ENCODE measurements around the gene ACP4.

Gene ACP4

DNA sequence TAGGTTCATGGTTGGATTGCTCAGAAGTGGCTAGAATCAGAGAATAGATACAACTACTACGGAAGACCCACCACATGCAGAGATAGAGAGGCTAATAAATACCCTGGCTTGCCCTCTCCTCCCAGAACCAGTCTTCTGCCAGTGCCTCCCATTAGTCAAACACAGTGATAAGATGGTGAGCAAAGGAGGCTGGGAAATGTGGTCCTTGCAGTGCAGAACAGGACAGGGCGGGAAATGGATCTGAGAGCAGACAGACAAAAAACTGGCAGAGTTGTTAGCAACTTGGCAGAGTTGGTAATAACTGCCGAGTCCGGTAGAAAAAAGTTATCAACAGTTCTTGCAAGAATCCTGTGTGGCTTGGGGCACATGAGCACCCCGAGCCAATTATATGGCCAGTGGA, 24.7 kb downstream of the ACP4 start:
- DNase-seq: no peak
- Histone ChIP-seq H3K36me3 (no peaks in the 10 kb centered on the region), H3K9me3 (ENCODE audit: severe bottlenecking) (peaks cover 8% of the 10 kb centered on the region), H3K27ac (no peak overlapping the region), H3K27me3 (ENCODE audit: insufficient read depth, low read depth, severe bottlenecking) (peaks cover 4% of the 10 kb centered on the region), H3K4me3 (ENCODE audit: low read depth, low read length) (no peak overlapping the region)
- TF ChIP-seq, protein P1, sequence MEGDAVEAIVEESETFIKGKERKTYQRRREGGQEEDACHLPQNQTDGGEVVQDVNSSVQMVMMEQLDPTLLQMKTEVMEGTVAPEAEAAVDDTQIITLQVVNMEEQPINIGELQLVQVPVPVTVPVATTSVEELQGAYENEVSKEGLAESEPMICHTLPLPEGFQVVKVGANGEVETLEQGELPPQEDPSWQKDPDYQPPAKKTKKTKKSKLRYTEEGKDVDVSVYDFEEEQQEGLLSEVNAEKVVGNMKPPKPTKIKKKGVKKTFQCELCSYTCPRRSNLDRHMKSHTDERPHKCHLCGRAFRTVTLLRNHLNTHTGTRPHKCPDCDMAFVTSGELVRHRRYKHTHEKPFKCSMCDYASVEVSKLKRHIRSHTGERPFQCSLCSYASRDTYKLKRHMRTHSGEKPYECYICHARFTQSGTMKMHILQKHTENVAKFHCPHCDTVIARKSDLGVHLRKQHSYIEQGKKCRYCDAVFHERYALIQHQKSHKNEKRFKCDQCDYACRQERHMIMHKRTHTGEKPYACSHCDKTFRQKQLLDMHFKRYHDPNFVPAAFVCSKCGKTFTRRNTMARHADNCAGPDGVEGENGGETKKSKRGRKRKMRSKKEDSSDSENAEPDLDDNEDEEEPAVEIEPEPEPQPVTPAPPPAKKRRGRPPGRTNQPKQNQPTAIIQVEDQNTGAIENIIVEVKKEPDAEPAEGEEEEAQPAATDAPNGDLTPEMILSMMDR (IDR thresholded peaks at IDR 0.05; ENCODE audit: low read depth, low read length): no peak

DNA sequence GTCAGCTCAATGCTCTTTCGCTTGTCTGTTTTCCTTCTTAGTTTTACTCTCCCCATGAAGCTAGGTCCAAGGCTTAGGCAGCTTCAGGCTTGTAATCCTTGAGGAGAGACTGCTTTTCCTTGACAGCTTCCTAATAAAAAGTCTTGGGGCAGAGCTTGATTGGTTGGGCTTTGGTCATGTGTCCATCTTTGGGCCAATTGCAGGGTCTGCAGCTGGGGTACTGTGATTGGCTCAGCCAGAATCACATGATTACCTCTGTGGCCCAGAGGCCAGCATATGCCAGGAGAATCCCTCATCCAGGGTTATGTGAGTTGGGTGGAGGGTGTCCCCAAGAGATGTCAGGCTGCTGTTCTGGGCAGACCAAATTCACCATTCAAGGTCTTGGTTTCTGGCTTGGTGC, 25.2 kb downstream of the ACP4 start:
- H3K36me3 ChIP-seq: no peaks in the 10 kb centered on the region
- H3K9me3 ChIP-seq (ENCODE audit: severe bottlenecking): peaks cover 8% of the 10 kb centered on the region
- no peak for DNase-seq
- no peak overlapping the region for H3K27ac ChIP-seq
- peaks cover 4% of the 10 kb centered on the region for H3K27me3 ChIP-seq (ENCODE audit: insufficient read depth, low read depth, severe bottlenecking)
- TF ChIP-seq, protein P1 (IDR thresholded peaks at IDR 0.05; ENCODE audit: low read depth, low read length): no peak
- no peak overlapping the region for H3K4me3 ChIP-seq (ENCODE audit: low read depth, low read length)

DNA sequence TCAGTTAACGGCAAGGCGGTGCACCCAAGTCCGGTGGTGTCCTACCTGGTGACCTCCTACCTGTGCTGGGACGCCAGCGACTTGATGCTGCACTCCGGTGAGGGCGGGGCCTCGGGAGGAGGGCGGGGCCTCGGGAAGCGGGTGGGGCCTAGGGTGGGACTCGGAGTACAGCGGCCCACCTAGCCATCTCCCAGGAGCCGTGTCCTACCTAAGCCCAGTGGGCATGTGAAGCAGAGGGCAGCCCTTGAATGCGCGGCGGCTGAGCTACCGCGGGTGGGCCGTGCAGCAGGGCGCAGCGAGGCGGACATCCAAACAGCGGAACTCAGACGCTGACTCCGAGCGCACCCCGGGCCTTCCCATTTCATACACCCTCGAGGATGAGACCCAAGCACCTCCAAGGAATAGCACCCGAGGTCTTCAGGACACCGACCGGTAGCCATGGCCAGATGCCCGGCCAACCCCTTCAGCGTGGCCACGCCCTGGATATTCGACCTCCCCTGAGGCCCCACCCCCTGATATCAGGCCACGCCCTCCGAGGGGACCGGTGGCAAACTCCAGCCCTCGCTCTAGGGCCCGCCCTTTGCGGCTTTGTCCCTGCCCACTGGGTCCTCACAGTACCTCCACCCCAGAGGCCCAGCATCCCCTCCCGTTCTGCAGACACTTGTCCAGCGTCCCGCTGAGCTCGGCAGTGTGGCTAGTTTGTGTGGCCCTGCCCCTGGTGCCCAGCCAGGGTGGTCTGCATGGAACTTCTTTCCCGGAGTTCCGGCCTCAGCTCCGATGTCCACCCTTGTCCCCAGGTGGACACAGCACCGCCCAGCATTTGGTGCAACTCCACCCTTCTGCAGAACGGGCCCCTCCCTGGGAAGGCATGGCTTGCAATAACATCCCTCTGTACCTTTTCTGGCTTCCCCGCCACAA, 28.0 kb downstream of the ACP4 start:
- Histone ChIP-seq H3K27me3 (ENCODE audit: insufficient read depth, low read depth, severe bottlenecking) (no peaks in the 10 kb centered on the region), H3K4me3 (ENCODE audit: low read depth, low read length) (no peak overlapping the region), H3K36me3 (no peaks in the 10 kb centered on the region), H3K9me3 (ENCODE audit: severe bottlenecking) (peaks cover 8% of the 10 kb centered on the region), H3K27ac (no peak overlapping the region)
- no peak for DNase-seq
- TF ChIP-seq, protein P1 (IDR thresholded peaks at IDR 0.05; ENCODE audit: low read depth, low read length): no peak

DNA sequence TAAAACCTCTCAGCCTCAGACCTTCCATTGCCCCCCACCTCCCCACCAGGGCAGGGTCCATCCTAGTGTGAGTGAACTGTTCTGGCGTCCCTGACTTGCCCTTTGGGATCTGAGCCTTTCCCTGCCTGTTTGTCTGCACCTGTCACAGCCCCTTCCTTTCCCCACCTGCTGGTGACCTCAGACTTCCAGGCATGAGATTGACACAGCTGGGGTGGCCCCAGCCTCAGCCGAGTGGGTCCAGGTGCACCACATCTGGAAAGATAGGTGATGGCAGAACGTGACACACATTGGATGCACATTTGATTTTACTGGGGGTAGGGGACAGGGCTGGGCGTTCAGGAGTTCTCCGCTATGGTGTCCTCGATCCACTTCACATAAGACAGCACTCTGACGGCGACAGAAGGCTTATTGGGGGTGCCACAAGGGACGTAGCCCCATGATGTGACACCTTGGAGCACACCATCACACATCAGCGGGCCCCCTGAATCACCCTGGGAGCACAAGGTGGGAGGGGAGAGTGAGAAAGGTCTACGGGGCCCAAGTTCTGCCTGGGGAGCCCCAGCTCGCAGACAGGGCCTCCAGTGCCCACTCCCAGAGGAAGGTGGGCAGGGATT, 28.8 kb downstream of the ACP4 start:
- no peak for DNase-seq
- TF ChIP-seq, protein P1 (IDR thresholded peaks at IDR 0.05; ENCODE audit: low read depth, low read length): no peak
- Histone ChIP-seq H3K9me3 (ENCODE audit: severe bottlenecking) (peaks cover 8% of the 10 kb centered on the region), H3K27ac (no peak overlapping the region), H3K27me3 (ENCODE audit: insufficient read depth, low read depth, severe bottlenecking) (peaks cover under 1% of the 10 kb centered on the region), H3K4me3 (ENCODE audit: low read depth, low read length) (no peak overlapping the region), H3K36me3 (no peaks in the 10 kb centered on the region)

DNA sequence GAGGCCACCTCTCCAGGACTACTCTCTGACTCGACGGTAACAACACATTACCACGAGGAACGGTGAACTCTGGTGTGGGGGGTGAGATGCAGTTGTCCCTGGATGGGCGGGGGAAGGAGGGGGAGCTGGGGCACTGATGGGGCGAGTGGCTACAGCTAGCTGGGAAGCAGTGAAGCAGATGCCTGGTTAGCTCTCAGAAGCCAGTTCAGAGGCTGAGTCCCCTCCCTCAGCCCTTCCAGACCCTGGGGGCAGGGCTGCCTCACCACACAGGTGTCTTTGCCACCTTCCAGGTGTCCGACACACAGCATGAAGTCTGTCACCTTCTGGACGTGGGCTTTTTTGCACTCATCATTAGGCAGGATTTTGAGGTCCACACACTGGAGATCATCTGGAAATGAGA, 29.4 kb downstream of the ACP4 start:
- no peak overlapping the region for H3K27ac ChIP-seq
- peaks cover 6% of the 10 kb centered on the region for H3K27me3 ChIP-seq (ENCODE audit: insufficient read depth, low read depth, severe bottlenecking)
- H3K4me3 ChIP-seq (ENCODE audit: low read depth, low read length): no peak overlapping the region
- H3K36me3 ChIP-seq: no peaks in the 10 kb centered on the region
- TF ChIP-seq, protein P1 (IDR thresholded peaks at IDR 0.05; ENCODE audit: low read depth, low read length): no peak
- H3K9me3 ChIP-seq (ENCODE audit: severe bottlenecking): peaks cover 8% of the 10 kb centered on the region
- DNase-seq: no peak
